Activated naive CD8-positive, alpha-beta T cell treated with anti-CD3 and anti-CD28 coated beads for 36 hours (primary cell): ENCODE data around the gene CD74. TPM values are rescaled to one million over a fixed set of nuclear protein-coding genes. Genes with fewer than 3 reads are reported as not detected.

Experiments
- DNase-seq: peaks from one replicate; pipeline ENCODE4 v3.0.0; 2021
- H3K27ac Mint-ChIP-seq: one replicate; pipeline ENCODE4 v1.8.0; 2022; ENCODE audit warnings: mild to moderate bottlenecking, moderate library complexity, mixed read lengths
- H3K27me3 Mint-ChIP-seq: one replicate; pipeline ENCODE4 v1.8.0; 2022; ENCODE audit warnings: mild to moderate bottlenecking, mixed read lengths
- H3K36me3 Mint-ChIP-seq: one replicate; pipeline ENCODE4 v1.8.0; 2021; ENCODE audit warnings: mild to moderate bottlenecking, mixed read lengths
- H3K4me1 Mint-ChIP-seq: one replicate; pipeline ENCODE4 v1.8.0; 2021; ENCODE audit warnings: mixed read lengths
- H3K4me3 Mint-ChIP-seq: one replicate; pipeline ENCODE4 v1.8.0; 2022; ENCODE audit warnings: mild to moderate bottlenecking, moderate library complexity, mixed read lengths
- H3K9me3 Mint-ChIP-seq: one replicate; pipeline ENCODE4 v1.8.0; 2022; ENCODE audit warnings: mixed read lengths
- total RNA-seq, 2 experiments: library from RNA; stranded (reverse); gene quantifications; one replicate each; pipeline ENCODE4 v1.2.3, GENCODE V29; 2021

CD74 gene
- total RNA-seq, 2 experiments from 2014 or later = 290 to 294 TPM

DNA sequence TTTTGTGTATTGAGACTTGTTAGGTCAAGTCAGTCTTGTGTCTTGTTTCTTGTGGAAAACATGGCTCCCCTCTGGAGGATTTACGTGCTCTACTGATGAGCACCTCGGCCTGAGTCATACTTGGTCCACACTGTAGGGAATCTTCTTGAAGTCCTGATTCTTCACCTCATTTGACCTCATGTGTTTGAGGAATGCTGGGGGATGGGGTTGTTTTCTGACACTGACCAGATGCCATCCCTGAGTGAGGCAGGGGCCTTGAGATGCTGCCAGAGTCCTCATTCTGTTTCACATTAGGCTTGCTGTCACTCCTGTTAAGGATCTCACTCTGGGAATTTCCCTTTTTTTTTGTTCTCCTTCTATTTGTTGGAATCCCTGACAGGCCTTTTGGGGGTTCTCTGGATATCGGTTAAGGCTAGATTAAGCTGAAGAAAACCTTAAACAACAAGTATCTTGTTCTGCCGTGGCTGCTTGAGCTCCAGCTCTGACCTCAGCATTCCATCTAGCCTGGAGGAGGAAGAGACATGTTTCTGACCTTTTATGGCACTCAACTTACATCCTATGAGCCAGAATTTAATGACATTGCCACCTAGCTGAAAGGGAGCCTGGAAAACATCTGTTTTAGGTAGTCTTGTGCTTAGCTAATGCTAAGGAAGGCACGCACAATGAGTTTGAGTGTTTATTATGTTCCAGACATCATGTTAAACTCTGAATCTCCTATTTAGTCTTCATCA, 34.6 kb downstream of the CD74 start:
- Mint-ChIP-seq H3K27ac (no peak overlapping the region), H3K4me3 (no peak overlapping the region), H3K27me3 (no peaks in the 10 kb centered on the region), H3K9me3 (no peaks in the 10 kb centered on the region), H3K4me1 (no peaks in the 10 kb centered on the region), H3K36me3 (peaks cover 10% of the 10 kb centered on the region)
- DNase-seq = no peak

DNA sequence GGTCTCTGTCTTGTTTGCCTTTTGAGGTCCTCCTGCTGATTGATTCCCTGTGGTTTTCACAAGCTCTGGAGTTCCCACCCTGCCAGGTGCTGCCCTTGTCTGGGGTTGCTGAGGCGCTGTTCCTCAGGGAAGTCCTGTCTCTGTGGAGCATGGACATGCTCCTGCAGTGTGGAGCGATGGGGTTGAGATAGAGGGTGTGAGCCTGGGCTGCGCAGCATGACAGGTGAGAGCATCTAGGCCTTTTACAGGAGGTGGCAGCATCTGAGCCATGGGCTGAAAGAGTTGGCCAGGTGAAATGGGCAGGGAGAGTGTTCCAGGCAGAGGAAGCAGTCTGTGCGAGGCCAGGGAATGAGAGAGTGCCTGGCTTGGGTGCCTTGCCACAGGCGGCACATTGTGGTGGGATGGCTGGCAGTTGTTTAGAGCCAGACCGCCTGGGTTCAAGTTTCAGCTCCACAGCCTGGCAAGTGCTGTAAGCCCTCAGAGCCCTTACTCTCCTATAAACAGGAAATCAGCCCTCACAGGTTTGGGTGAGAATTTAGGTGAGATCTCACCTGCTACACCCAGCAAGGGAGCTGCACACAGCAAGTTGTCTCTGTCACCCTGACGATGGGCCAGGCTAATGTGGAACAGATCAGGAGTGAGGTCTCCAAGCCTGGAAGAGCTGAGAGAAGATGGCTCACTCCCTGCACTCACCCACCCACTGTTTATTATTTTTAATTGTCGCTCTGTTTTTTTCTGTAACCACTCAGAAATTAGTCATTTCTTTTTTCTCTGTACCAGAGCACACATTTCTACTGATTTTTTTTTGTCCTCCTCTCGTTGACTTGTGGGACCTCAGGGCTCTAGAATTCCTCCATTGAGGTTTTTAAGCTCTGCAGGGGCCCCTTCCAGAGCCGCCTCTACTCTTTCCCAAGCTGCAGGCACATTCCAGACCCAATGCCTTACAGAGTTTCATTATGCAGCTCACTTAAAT, 35.6 kb downstream of the CD74 start:
- no peak for DNase-seq
- no peaks in the 10 kb centered on the region for H3K27me3 Mint-ChIP-seq
- H3K27ac Mint-ChIP-seq = peak overlapping the region; percentile 2
- H3K36me3 Mint-ChIP-seq = peaks cover 10% of the 10 kb centered on the region
- no peaks in the 10 kb centered on the region for H3K9me3 Mint-ChIP-seq
- no peaks in the 10 kb centered on the region for H3K4me1 Mint-ChIP-seq
- no peak overlapping the region for H3K4me3 Mint-ChIP-seq

DNA sequence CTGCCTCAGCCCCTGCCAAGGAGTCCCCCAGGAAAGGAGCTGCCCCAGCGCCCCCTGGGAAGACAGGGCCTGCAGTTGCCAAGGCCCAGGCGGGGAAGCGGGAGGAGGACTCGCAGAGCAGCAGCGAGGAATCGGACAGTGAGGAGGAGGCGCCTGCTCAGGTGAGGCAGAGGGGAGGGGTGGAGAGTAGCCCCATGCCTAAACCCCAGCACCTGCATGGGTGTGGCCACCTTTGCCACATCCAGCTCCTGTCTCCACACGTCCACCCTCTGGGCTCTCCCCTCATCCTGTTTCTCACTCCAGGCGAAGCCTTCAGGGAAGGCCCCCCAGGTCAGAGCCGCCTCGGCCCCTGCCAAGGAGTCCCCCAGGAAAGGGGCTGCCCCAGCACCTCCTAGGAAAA, 38.1 kb downstream of the CD74 start:
- Mint-ChIP-seq H3K9me3 (no peaks in the 10 kb centered on the region), H3K36me3 (peaks cover 19% of the 10 kb centered on the region), H3K27me3 (no peaks in the 10 kb centered on the region), H3K4me1 (no peaks in the 10 kb centered on the region), H3K27ac (no peak overlapping the region), H3K4me3 (no peak overlapping the region)
- DNase-seq = no peak

DNA sequence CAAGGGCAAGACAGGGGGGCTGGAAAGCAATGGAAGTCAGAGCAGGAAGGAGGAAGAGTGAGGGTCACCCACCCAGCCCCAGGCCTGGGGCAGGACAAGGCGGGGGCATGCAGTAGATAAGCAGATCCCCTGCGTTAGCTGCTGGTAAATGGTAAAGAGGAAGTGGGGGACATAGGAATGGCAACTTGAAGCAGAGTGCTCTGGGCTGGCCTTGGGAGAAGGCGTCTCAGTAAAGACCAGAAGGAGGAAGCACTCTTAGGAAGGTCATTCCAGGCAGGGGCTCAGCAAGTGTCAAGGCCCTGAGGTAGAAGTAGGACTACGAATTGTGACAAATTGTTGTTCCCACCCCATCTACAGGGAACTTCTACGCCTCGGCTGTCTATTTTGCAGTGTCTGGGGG, 40.1 kb downstream of the CD74 start:
- DNase-seq = no peak
- no peak overlapping the region for H3K4me3 Mint-ChIP-seq
- H3K9me3 Mint-ChIP-seq = no peaks in the 10 kb centered on the region
- H3K4me1 Mint-ChIP-seq = no peaks in the 10 kb centered on the region
- no peaks in the 10 kb centered on the region for H3K27me3 Mint-ChIP-seq
- H3K36me3 Mint-ChIP-seq = peaks cover 28% of the 10 kb centered on the region
- H3K27ac Mint-ChIP-seq = no peak overlapping the region

DNA sequence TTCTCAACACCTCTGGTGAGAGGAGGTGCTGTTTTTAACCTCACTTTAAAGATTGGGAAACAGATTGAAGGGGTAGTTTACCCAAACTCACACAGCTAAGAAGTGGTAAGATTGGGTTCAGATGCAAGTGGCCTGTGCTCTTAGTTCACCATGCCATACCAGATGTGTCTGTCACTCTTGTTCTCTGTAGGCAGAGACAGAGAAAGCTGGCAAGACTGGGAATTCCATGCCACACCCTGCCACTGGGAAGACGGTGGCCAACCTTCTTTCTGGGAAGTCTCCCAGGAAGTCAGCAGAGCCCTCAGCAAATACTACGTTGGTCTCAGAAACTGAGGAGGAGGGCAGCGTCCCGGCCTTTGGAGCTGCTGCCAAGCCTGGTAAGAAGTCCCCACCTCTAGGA, 44.2 kb downstream of the CD74 start:
- Mint-ChIP-seq H3K27ac (no peak overlapping the region), H3K4me1 (no peaks in the 10 kb centered on the region), H3K4me3 (no peak overlapping the region), H3K9me3 (no peaks in the 10 kb centered on the region), H3K27me3 (no peaks in the 10 kb centered on the region), H3K36me3 (peaks cover 25% of the 10 kb centered on the region)
- DNase-seq = no peak

DNA sequence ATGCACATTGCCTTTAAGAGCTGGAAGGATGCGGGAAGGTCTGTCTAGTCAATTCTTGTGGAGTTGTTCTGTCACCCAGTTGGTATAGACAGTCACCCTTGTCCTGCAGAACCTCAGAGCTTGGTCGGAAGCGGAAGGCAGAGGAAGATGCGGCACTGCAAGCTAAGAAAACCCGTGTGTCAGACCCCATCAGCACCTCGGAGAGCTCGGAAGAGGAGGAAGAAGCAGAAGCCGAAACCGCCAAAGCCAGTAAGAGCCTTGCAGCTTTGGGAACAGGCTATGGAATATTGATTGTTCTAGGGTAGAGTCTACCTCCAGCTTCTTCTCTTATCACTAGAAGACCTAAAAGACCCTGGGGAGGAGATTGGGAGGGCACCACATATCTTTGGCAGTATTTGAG, 48.7 kb downstream of the CD74 start:
- H3K27me3 Mint-ChIP-seq = no peaks in the 10 kb centered on the region
- H3K36me3 Mint-ChIP-seq = peaks cover 29% of the 10 kb centered on the region
- no peak for DNase-seq
- H3K9me3 Mint-ChIP-seq = no peaks in the 10 kb centered on the region
- peaks cover 23% of the 10 kb centered on the region for H3K4me1 Mint-ChIP-seq
- no peak overlapping the region for H3K4me3 Mint-ChIP-seq
- H3K27ac Mint-ChIP-seq = no peak overlapping the region

DNA sequence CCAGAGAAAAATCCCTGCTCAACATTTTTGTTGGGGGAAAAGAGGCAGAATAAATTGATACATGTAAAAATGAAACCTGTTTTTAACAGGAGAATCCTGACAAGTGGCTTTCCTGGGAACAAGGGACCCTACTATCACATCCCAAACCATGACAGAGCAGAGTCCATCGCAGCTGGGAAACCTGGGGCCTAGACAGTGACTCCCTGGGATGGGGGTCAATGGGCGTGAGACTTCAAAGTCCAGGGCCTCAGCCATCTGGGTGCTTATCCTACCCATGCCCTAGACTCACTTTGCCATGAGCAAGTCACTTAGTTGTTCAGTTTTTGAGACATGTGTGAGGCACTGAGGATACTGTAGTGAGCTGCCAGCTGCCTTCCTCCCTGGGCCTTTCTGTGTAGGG, 49.5 kb downstream of the CD74 start:
- no peaks in the 10 kb centered on the region for H3K27me3 Mint-ChIP-seq
- H3K9me3 Mint-ChIP-seq = no peaks in the 10 kb centered on the region
- peaks cover 34% of the 10 kb centered on the region for H3K36me3 Mint-ChIP-seq
- H3K4me3 Mint-ChIP-seq = no peak overlapping the region
- H3K4me1 Mint-ChIP-seq = peaks cover 27% of the 10 kb centered on the region
- no peak for DNase-seq
- peak overlapping the region; percentile 46 for H3K27ac Mint-ChIP-seq

DNA sequence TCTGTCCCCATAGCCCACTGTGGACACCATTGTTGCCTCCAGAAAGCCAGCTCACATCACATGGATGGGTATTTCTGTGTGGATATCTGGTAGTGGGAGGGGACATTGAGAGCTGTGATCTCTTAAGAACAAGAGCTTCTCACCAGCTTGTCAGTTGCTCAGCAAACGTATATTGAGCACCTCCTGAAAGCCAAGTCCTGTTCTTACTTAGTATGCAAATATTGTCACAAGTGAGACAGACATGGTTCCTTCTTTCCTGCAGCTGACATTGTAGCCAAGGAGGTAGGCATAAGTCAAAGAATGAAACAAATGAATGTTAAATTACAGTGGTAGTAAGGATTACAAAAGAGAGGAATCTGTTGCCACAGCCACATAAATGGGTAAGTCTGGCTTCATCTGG, 51.4 kb downstream of the CD74 start:
- Mint-ChIP-seq H3K4me3 (no peak overlapping the region), H3K27ac (no peak overlapping the region), H3K9me3 (no peaks in the 10 kb centered on the region), H3K4me1 (peaks cover 33% of the 10 kb centered on the region), H3K36me3 (peaks cover 31% of the 10 kb centered on the region), H3K27me3 (no peaks in the 10 kb centered on the region)
- no peak for DNase-seq

DNA sequence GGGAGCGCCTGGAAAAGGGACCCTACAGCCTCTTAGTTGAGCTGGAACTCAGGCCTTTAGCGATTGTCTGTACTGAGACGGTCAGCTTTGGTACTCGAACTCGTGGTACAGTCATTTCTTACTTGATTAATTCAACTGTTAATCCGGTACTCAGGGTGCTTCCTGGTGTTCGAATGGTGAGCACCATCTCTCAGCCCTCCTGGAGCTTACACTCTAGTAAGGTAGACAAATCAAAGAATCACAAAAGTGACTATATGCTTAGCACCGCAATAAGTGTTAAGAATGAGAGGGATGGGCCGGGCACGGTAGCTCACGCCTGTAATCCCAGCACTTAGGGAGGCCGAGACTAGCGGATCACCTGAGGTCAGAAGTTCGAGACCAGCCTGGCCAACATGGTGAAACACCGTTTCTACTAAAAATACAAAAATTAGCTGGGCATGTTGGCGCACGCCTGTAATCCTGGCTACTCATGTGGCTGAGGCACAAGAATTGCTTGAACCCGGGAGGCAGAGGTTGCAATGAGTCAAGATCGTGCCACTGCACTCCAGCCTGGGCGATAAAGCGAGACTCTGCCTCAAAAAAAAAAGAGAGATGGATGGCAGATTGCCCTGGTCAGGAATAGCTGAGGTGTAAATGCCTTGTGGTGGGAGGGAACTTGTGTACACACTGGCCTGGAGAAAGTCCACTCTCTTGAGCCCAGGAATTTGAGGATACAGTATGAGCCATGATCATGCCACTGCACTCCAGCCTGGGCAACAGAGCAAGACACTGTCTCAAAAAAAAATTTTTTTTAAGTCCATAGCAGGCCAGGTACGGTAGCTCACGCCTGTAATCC, 54.2 kb downstream of the CD74 start:
- peaks cover 4% of the 10 kb centered on the region for H3K27me3 Mint-ChIP-seq
- H3K36me3 Mint-ChIP-seq = peaks cover 27% of the 10 kb centered on the region
- H3K9me3 Mint-ChIP-seq = no peaks in the 10 kb centered on the region
- peaks cover 33% of the 10 kb centered on the region for H3K4me1 Mint-ChIP-seq
- peak overlapping the region; percentile 87 for H3K4me3 Mint-ChIP-seq
- no peak for DNase-seq
- peak overlapping the region; percentile 90 for H3K27ac Mint-ChIP-seq

DNA sequence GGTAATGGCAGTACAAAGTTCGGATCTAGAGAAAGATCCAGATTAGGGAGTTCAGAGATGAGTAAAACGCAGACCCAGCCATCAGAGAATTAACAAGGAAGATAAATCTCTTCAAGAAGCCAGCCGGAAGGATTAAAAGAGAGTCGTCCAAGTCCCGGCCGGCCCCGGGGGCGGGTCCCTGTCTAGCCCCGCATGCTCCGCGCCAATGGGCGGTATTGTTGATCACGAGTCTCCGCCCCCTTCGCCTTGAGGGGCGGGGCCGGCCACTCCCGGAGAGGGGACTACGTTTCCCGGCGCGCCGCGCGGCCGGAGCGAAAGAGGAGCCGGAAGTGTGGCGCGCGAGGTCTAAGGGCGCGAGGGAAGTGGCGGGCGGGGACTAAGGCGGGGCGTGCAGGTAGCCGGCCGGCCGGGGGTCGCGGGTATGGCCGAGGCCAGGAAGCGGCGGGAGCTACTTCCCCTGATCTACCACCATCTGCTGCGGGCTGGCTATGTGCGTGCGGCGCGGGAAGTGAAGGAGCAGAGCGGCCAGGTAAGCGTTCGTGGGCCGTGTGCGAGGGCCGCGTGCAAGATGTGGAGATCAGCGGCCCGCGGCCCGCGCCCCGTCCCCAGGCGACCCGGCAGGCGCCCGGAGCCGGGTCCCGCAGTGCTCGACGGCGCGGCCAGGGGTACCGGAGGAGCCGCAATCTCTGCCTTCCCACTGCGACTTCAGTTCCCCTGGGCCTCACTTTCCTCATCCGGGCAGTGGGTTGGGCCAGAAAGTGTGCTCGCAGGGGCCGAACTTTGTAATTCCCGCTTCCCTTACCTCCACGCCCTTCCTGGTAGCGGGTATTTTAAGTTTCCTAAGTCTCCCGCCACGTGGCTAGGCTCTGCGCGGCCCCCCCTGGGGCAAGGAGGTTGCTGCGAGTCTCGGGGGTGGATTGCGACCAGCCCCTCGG, 55.1 kb downstream of the CD74 start, which contains the start of gene TCOF1:
Gene TCOF1, plus strand, starts transcription at position 372 of the 935 bp plus-strand sequence. Its CDS starts 50 bp downstream, at position 422.
- peak; percentile 99 for DNase-seq
- H3K27ac Mint-ChIP-seq = peak within 1 kb of the TSS; percentile 90
- peaks cover 29% of the 10 kb centered on the region for H3K4me1 Mint-ChIP-seq
- H3K27me3 Mint-ChIP-seq = peaks cover 4% of the 10 kb centered on the region
- peaks cover 25% of the 10 kb centered on the region for H3K36me3 Mint-ChIP-seq
- H3K4me3 Mint-ChIP-seq = peak within 1 kb of the TSS; percentile 87
- H3K9me3 Mint-ChIP-seq = no peaks in the 10 kb centered on the region

DNA sequence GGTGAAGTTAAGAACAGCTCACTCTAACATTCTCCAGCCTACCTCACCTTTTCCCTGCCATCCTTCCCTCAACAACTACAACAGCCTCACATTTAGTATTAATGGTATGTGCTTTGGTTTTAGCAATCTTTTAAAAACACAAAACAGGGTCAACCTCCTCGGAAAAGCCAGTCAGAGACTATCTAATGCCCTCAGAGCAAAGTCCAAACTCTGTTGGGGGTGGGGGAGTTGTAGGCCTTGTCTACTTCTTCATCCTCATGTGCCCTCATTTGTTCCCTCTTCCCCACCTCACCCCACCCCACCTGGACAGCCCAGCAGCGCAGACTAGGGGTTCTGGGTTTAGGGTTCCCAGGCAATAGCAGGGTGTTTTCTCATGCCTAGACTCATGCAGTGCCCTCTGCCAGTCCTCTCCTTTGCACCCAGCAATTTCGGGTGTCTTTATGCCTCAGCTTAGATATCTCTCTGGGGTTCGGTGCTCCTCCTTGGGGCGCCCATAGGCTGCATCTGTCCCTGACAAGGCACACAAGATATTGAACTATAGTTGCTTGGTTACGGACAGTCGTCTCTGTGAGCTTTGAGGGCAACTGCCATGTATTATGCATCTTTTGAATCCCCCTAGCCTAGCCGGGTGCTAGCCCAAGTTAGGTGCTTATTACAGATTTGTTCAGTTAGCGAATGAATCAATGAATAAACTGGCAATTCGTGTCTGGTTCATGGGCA, 56.0 kb downstream of the CD74 start:
- no peaks in the 10 kb centered on the region for H3K9me3 Mint-ChIP-seq
- peaks cover 23% of the 10 kb centered on the region for H3K4me1 Mint-ChIP-seq
- H3K27me3 Mint-ChIP-seq = peaks cover 4% of the 10 kb centered on the region
- H3K36me3 Mint-ChIP-seq = peaks cover 20% of the 10 kb centered on the region
- DNase-seq = no peak
- peak overlapping the region; percentile 84 for H3K27ac Mint-ChIP-seq
- peak overlapping the region; percentile 87 for H3K4me3 Mint-ChIP-seq

DNA sequence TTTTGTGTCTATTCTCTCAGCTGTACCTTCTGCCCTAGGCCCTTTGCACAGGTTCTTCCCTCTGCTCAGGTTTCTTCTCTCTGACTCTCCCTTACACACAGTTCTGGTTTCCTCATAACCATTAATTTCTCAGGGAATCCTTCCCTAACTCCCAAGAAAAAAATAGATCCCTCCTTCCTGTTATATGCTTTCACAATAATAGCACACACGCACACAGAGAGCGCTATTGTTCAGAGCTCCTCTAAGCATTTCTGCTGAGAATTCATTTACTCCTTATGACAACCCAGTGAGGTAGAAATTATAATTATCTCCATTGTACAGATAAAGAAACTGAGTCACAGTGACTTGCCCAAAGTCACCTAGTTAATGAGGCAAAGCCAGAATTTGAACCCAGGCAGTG, 56.9 kb downstream of the CD74 start:
- no peak for DNase-seq
- Mint-ChIP-seq H3K9me3 (no peaks in the 10 kb centered on the region), H3K36me3 (peaks cover 16% of the 10 kb centered on the region), H3K27ac (no peak overlapping the region), H3K4me3 (no peak overlapping the region), H3K4me1 (peaks cover 26% of the 10 kb centered on the region), H3K27me3 (peaks cover 4% of the 10 kb centered on the region)

DNA sequence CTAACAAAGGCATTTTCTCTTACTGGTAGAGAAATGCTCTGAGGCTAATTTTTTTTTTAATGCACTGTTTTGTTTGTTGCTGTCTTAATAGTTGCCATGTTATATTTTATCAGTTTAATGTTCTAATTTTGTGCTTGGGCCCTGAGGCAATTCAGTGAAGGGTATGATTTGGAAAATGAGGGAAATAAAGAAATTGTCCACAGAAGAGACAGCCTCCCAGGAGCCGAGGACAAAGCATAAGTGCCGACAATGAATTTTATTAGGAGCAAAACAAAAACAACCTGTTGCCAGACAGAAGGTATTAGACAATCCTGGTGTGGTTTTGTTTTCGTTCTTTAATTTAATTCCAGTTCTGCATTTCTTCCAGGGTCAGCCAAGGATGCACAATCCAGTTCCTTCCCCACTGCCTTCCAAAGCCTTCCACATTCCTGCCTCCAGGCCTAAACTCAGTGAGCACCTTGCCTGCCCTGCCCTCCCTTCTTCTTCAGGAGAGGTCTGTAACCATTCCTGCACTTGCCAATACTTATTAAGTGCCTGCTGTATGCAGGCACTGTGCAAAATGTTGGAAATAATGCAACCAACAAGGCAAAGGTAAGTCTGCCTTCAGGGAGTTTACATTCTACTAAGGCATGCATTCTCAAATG, 59.6 kb downstream of the CD74 start:
- no peak for DNase-seq
- H3K27me3 Mint-ChIP-seq = peaks cover 4% of the 10 kb centered on the region
- peaks cover 13% of the 10 kb centered on the region for H3K4me1 Mint-ChIP-seq
- H3K9me3 Mint-ChIP-seq = no peaks in the 10 kb centered on the region
- H3K4me3 Mint-ChIP-seq = no peak overlapping the region
- H3K27ac Mint-ChIP-seq = no peak overlapping the region
- H3K36me3 Mint-ChIP-seq = no peaks in the 10 kb centered on the region
